DOHH2 (cell line): ENCODE data around the gene LIMS1.

ENCODE experiments used
- H3F3A ChIP-seq: fragments of 200-600 bp; sonication (generic), shearing (Covaris generic); 2 replicates; pipeline ENCODE4 v1.6.0; 2016; ENCODE audit warnings: antibody characterized with exemption, mild to moderate bottlenecking; ENCODE audit not compliant: control insufficient read depth, insufficient read depth
- H3K27ac ChIP-seq: fragments of 200-600 bp; sonication (generic); 2 replicates; pipeline ENCODE4 v1.5.1; 2014; ENCODE audit warnings: low read depth, mild to moderate bottlenecking, low read length, moderate library complexity
- H3K27me3 ChIP-seq: fragments of 200-600 bp; sonication (generic); 2 replicates; pipeline ENCODE4 v1.6.1; 2014; ENCODE audit warnings: mild to moderate bottlenecking, low read length, mixed read lengths; ENCODE audit not compliant: control insufficient read depth
- H3K36me3 ChIP-seq: fragments of 200-600 bp; sonication (generic); 2 replicates; pipeline ENCODE4 v1.6.1; 2014; ENCODE audit warnings: mild to moderate bottlenecking, low read length, moderate library complexity, mixed read lengths; ENCODE audit not compliant: control insufficient read depth
- H3K4me1 ChIP-seq: fragments of 200-600 bp; sonication (generic); 2 replicates; pipeline ENCODE4 v1.6.1; 2014; ENCODE audit warnings: mild to moderate bottlenecking, low read length, mixed read lengths; ENCODE audit not compliant: control insufficient read depth
- H3K4me2 ChIP-seq: fragments of 200-600 bp; sonication (generic); 2 replicates; pipeline ENCODE4 v1.6.0; 2014; ENCODE audit warnings: mild to moderate bottlenecking, low read length, moderate library complexity
- H3K4me3 ChIP-seq: fragments of 200-600 bp; sonication (generic); 2 replicates; pipeline ENCODE4 v1.5.1; 2014; ENCODE audit warnings: mild to moderate bottlenecking, low read length, mixed read lengths
- H3K79me2 ChIP-seq: fragments of 200-600 bp; sonication (generic); 2 replicates; pipeline ENCODE4 v1.6.1; 2014; ENCODE audit warnings: mild to moderate bottlenecking, low read length, mixed read lengths; ENCODE audit not compliant: control insufficient read depth
- H3K9me2 ChIP-seq: fragments of 200-600 bp; sonication (generic); replicated peaks from 2 replicates; pipeline ENCODE4 v1.6.1; 2014; ENCODE audit warnings: mild to moderate bottlenecking, low read length, mixed read lengths; ENCODE audit not compliant: control insufficient read depth
- H3K9me3 ChIP-seq: fragments of 200-600 bp; sonication (generic); 2 replicates; pipeline ENCODE4 v1.6.1; 2014; ENCODE audit warnings: antibody characterized with exemption, low read length, mixed read lengths; ENCODE audit not compliant: control insufficient read depth, insufficient read depth
- H4K20me1 ChIP-seq: fragments of 200-600 bp; sonication (generic); 2 replicates; pipeline ENCODE4 v1.6.0; 2014; ENCODE audit warnings: low read depth, mild to moderate bottlenecking, antibody characterized with exemption, low read length, moderate library complexity; ENCODE audit not compliant: control insufficient read depth, insufficient read depth
- CTCF ChIP-seq: fragments of 200-600 bp; sonication (generic); IDR thresholded peaks from one replicate; pipeline ENCODE4 v1.5.1; 2014; ENCODE audit warnings: antibody characterized with exemption, mild to moderate bottlenecking, low read depth, low read length; ENCODE audit not compliant: poor library complexity, severe bottlenecking
- EZH2phosphoT487 ChIP-seq: fragments of 200-600 bp; sonication (generic); IDR thresholded peaks from 2 replicates; pipeline ENCODE4 v1.6.1; 2017; ENCODE audit warnings: borderline replicate concordance, mild to moderate bottlenecking, antibody characterized with exemption, low read length, moderate library complexity, mixed read lengths

Gene LIMS1

GRCh38 chr2:108630567-108631405 lies 96.5 kb downstream of the LIMS1 start:
- Histone ChIP-seq H4K20me1 (no peaks in the 10 kb centered on the region), H3K27ac (peak overlapping the region; percentile 50), H3K27me3 (no peaks in the 10 kb centered on the region), H3K4me3 (peak overlapping the region; percentile 54), H3F3A (peaks cover 8% of the 10 kb centered on the region), H3K9me3 (no peaks in the 10 kb centered on the region), H3K9me2 (no peaks in the 10 kb centered on the region), H3K36me3 (no peaks in the 10 kb centered on the region; the same call in 1 of the 2 replicates), H3K4me2 (peak overlapping the region; percentile 74), H3K4me1 (peaks cover 90% of the 10 kb centered on the region), H3K79me2 (peaks cover 85% of the 10 kb centered on the region)
- TF ChIP-seq EZH2phosphoT487 (no peak), CTCF (no peak)

- H4K20me1 ChIP-seq = peaks cover 3% of the 10 kb centered on the region; the same call in 1 of the 2 replicates
- H3K4me3 ChIP-seq = peak overlapping the region; percentile 54
- no peaks in the 10 kb centered on the region for H3K27me3 ChIP-seq
- H3K36me3 ChIP-seq = no peaks in the 10 kb centered on the region; the same call in 1 of the 2 replicates
- no peak overlapping the region for H3K27ac ChIP-seq
- H3K4me2 ChIP-seq = peak overlapping the region; percentile 74
- TF ChIP-seq CTCF = no peak
- no peak for TF ChIP-seq EZH2phosphoT487
- peaks cover 84% of the 10 kb centered on the region for H3K79me2 ChIP-seq
- H3K9me2 ChIP-seq = no peaks in the 10 kb centered on the region
- H3K4me1 ChIP-seq = peaks cover 84% of the 10 kb centered on the region
- peaks cover 8% of the 10 kb centered on the region for H3F3A ChIP-seq
- no peaks in the 10 kb centered on the region for H3K9me3 ChIP-seq
Observed at GRCh38 chr2:108632332-108633160, 98.3 kb downstream of the LIMS1 start.

GRCh38 chr2:108633409-108633808 lies 99.1 kb downstream of the LIMS1 start:
- peak overlapping the region; percentile 74 for H3K4me2 ChIP-seq
- H3K4me1 ChIP-seq = peaks cover 77% of the 10 kb centered on the region
- H3F3A ChIP-seq = peaks cover 8% of the 10 kb centered on the region
- H4K20me1 ChIP-seq = peaks cover 3% of the 10 kb centered on the region; the same call in 1 of the 2 replicates
- TF ChIP-seq CTCF = no peak
- TF ChIP-seq EZH2phosphoT487 = no peak
- H3K27me3 ChIP-seq = no peaks in the 10 kb centered on the region
- no peak overlapping the region for H3K27ac ChIP-seq
- H3K9me2 ChIP-seq = no peaks in the 10 kb centered on the region
- H3K9me3 ChIP-seq = no peaks in the 10 kb centered on the region
- H3K4me3 ChIP-seq = 0 out of 2 replicates have a peak overlapping the region, but pooled peaks have one; percentile 16
- H3K79me2 ChIP-seq = peaks cover 80% of the 10 kb centered on the region
- no peaks in the 10 kb centered on the region; the same call in 1 of the 2 replicates for H3K36me3 ChIP-seq
